H1 (cell line): ENCODE data around the gene RWDD4. TPM values are rescaled to one million over a fixed set of nuclear protein-coding genes. Genes with fewer than 3 reads are reported as not detected.

Source experiments
- ASH2L ChIP-seq: fragments of 200-600, 300-600 bp; sonication (generic); IDR thresholded peaks from one replicate; pipeline ENCODE4 v1.7.1; 2017; ENCODE audit warnings: low read length
- ATF3 ChIP-seq: IDR thresholded peaks from 2 replicates; pipeline ENCODE4 v1.6.1; 2011; ENCODE audit warnings: low read depth, mild to moderate bottlenecking, low read length; ENCODE audit not compliant: insufficient read depth
- BACH1 ChIP-seq: IDR thresholded peaks from 2 replicates; pipeline ENCODE4 v1.6.1; 2012; ENCODE audit warnings: low read length, improper control_type of control experiment
- BCL11A ChIP-seq, 2 experiments: IDR thresholded peaks; one replicate each; pipeline ENCODE4 v1.6.1; 2011; ENCODE audit warnings: low read depth in 2 of 2, low read length in 2 of 2, mild to moderate bottlenecking in 2 of 2
- BRCA1 ChIP-seq: IDR thresholded peaks from 2 replicates; pipeline ENCODE4 v1.6.1; 2012; ENCODE audit warnings: low read depth, low read length, improper control_type of control experiment
- CEBPB ChIP-seq: IDR thresholded peaks from 2 replicates; pipeline ENCODE4 v1.6.1; 2012; ENCODE audit warnings: low read depth, low read length
- CHD1 ChIP-seq: IDR thresholded peaks from 2 replicates; pipeline ENCODE4 v1.6.1; 2012; ENCODE audit warnings: low read depth, low read length, improper control_type of control experiment
- CTBP2 ChIP-seq: IDR thresholded peaks from 2 replicates; pipeline ENCODE4 v1.7.0; 2011; ENCODE audit warnings: borderline replicate concordance, mild to moderate bottlenecking, moderate library complexity, mixed read lengths, low read length; ENCODE audit not compliant: insufficient read depth, insufficient read length
- EGR1 ChIP-seq: IDR thresholded peaks from 2 replicates; pipeline ENCODE4 v1.6.1; 2011; ENCODE audit warnings: low read depth, low read length, borderline replicate concordance
- KDM1A ChIP-seq: fragments of 200-600, 300-600 bp; sonication (generic); IDR thresholded peaks from 2 replicates; pipeline ENCODE4 v1.7.1; 2016; ENCODE audit warnings: mild to moderate bottlenecking, low read length, borderline replicate concordance
- KDM5A ChIP-seq: fragments of 200-600 bp; IDR thresholded peaks from 2 replicates; pipeline ENCODE4 v1.7.1; 2012; ENCODE audit warnings: mild to moderate bottlenecking, low read length, inconsistent platforms, mixed read lengths
- NANOG ChIP-seq: IDR thresholded peaks from 2 replicates; pipeline ENCODE4 v1.6.1; 2011; ENCODE audit warnings: low read length, low read depth, mild to moderate bottlenecking, inconsistent platforms; ENCODE audit not compliant: insufficient read depth, poor library complexity, severe bottlenecking
- NRF1 ChIP-seq: IDR thresholded peaks from 2 replicates; pipeline ENCODE4 v1.6.1; 2011; ENCODE audit warnings: mild to moderate bottlenecking, low read depth, low read length, improper control_type of control experiment
- PHF8 ChIP-seq: fragments of 200-600 bp; sonication (generic); conservative IDR thresholded peaks from 2 replicates; pipeline ENCODE4 v1.7.1; 2012; ENCODE audit warnings: low read depth, mild to moderate bottlenecking, inconsistent platforms, low read length, moderate library complexity
- POLR2A ChIP-seq, 2 experiments: IDR thresholded peaks; 1 replicate in 1 of 2; 2 replicates in 1 of 2; pipeline ENCODE4 v1.6.1; 2011; ENCODE audit warnings: low read depth in 2 of 2, low read length in 2 of 2, mild to moderate bottlenecking in 2 of 2; ENCODE audit errors: control extremely low read depth in 1 of 2
- RAD21 ChIP-seq, 2 experiments: IDR thresholded peaks in 1 of 2; conservative IDR thresholded peaks in 1 of 2; 2 replicates each; pipeline ENCODE4 v1.6.1; 2011; ENCODE audit warnings: low read depth in 2 of 2, low read length in 2 of 2, improper control_type of control experiment in 1 of 2, inconsistent platforms in 1 of 2, mild to moderate bottlenecking in 1 of 2, moderate library complexity in 1 of 2
- RFX5 ChIP-seq: IDR thresholded peaks from 2 replicates; pipeline ENCODE4 v1.6.1; 2011; ENCODE audit warnings: low read depth, low read length, improper control_type of control experiment, borderline replicate concordance
- RXRA ChIP-seq: IDR thresholded peaks from 2 replicates; pipeline ENCODE4 v1.6.1; 2011; ENCODE audit warnings: low read depth, mild to moderate bottlenecking, low read length, moderate library complexity; ENCODE audit not compliant: insufficient read depth
- SIN3A ChIP-seq, 2 experiments: IDR thresholded peaks in 1 of 2; conservative IDR thresholded peaks in 1 of 2; 2 replicates each; pipeline ENCODE4 v1.6.1; 2011 to 2012; ENCODE audit warnings: low read length in 2 of 2, improper control_type of control experiment in 1 of 2, low read depth in 1 of 2, mild to moderate bottlenecking in 1 of 2
- SIRT6 ChIP-seq: IDR thresholded peaks from one replicate; pipeline ENCODE4 v1.7.1; 2012; ENCODE audit warnings: low read length, inconsistent platforms
- SIX5 ChIP-seq: IDR thresholded peaks from 2 replicates; pipeline ENCODE4 v1.6.1; 2011; ENCODE audit warnings: mild to moderate bottlenecking, low read depth, low read length
- SP2 ChIP-seq: IDR thresholded peaks from 2 replicates; pipeline ENCODE4 v1.6.1; 2012; ENCODE audit warnings: mild to moderate bottlenecking, low read length, inconsistent platforms
- USF2 ChIP-seq: IDR thresholded peaks from 2 replicates; pipeline ENCODE4 v1.6.1; 2011; ENCODE audit warnings: low read length, improper control_type of control experiment
- polyA plus RNA-seq, 7 experiments: library from polyadenylated mRNA; depleted of rRNA in 3 of 7; stranded (reverse) in 5 of 7; unstranded in 2 of 7; fragments of >200 nt in 5 of 7; fragments of 200-250 nt in 2 of 7; gene quantifications; 1 replicate in 5 of 7; 2 replicates in 1 of 7; 4 replicates in 1 of 7; pipeline versions ENCODE4 v1.2.1 to v1.2.3, GENCODE V29; 2011 to 2013; ENCODE audit warnings: missing spikeins in 2 of 7, mixed read lengths in 2 of 7
- total RNA-seq: library from RNA; stranded (reverse); fragmentation: NEBNext Ultra II Directional; extraction: Animal tissue kit (Norgen Biotek cat#: 25700); gene quantifications from 2 replicates; pipeline ENCODE4 v1.2.1, GENCODE V29; 2021

Gene RWDD4
- total and polyA plus RNA-seq, 2 of the 8 experiments (the other 6 are each of a cell fraction or from before 2014, with no cell fraction given), result 5.4 to 18.9 TPM

GRCh38 chr4:183659029-183659871, at the start of gene RWDD4, which contains the start of gene TRAPPC11 (continued):
- TF ChIP-seq RXRA, result no peak
- TF ChIP-seq SIRT6, result no peak
- TF ChIP-seq SP2, result peak; percentile 55
- peak; percentile 89 for TF ChIP-seq ASH2L
- peak; percentile 63 for TF ChIP-seq PHF8
- no peak for TF ChIP-seq NRF1
- TF ChIP-seq USF2, result no peak
- TF ChIP-seq RAD21 (IDR thresholded peaks at IDR 0.05 in 1 of 2, conservative IDR thresholded peaks at IDR 0.05 in 1 of 2; ENCODE audit: low read depth in 2 of 2, low read length in 2 of 2), result peak in 1 of 2 experiments; percentile 3; a peak in 2 of 4 replicates
- no peak for TF ChIP-seq BRCA1
- TF ChIP-seq BCL11A (IDR thresholded peaks at IDR 0.05; ENCODE audit: low read depth in 2 of 2, low read length in 2 of 2), result no peak
- TF ChIP-seq POLR2A (IDR thresholded peaks at IDR 0.05; ENCODE audit: control extremely low read depth in 1 of 2, low read depth in 2 of 2, low read length in 2 of 2), result peak in 1 of 2 experiments; percentile 79; a peak in 2 of 3 replicates
- TF ChIP-seq SIX5, result no peak
- TF ChIP-seq BACH1, result 0 out of 2 replicates have a peak, but pooled peaks have one; percentile 23
- TF ChIP-seq EGR1, result no peak
- TF ChIP-seq KDM1A, result no peak; the same call in 1 of the 2 replicates
- TF ChIP-seq RFX5, result no peak
- TF ChIP-seq CEBPB, result peak; percentile 17; the same call in 1 of the 2 replicates
- no peak for TF ChIP-seq CHD1
- no peak for TF ChIP-seq ATF3
- no peak for TF ChIP-seq SIN3A (conservative IDR thresholded peaks at IDR 0.05 in 1 of 2, IDR thresholded peaks at IDR 0.05 in 1 of 2; ENCODE audit: low read depth in 1 of 2, low read length in 2 of 2)
- TF ChIP-seq NANOG, result no peak
- no peak for TF ChIP-seq CTBP2
- TF ChIP-seq KDM5A, result no peak
